ENCODE results near the gene ZNF883. TPM values are rescaled to one million over a fixed set of nuclear protein-coding genes. Genes with fewer than 3 reads are reported as not detected.

The ZNF883 gene
- total and polyA plus RNA-seq, 9 of the 15 experiments (the other 6 are each of a cell fraction or from before 2014, with no cell fraction given): 1.00 to 5.7 (median 3.7) TPM

- TF ChIP-seq FOSL1 (tag; conservative IDR thresholded peaks at IDR 0.05): no peak
- TF ChIP-seq RBM15 (IDR thresholded peaks at IDR 0.05; ENCODE audit: insufficient read depth, low read length): no peak
- no peak for TF ChIP-seq CHD2 (IDR thresholded peaks at IDR 0.05; ENCODE audit: low read depth, low read length)
- TF ChIP-seq CREB1 (IDR thresholded peaks at IDR 0.05): no peak
- TF ChIP-seq CREB1 (CRISPR knock-in tag; IDR thresholded peaks at IDR 0.05): no peak
- no peak for TF ChIP-seq ZBTB40 (IDR thresholded peaks at IDR 0.05)
- TF ChIP-seq ZBTB40 (CRISPR knock-in tag; IDR thresholded peaks at IDR 0.05): no peak
- TF ChIP-seq POLR2AphosphoS2 (IDR thresholded peaks at IDR 0.05; ENCODE audit: low read length): no peak
- TF ChIP-seq FOXJ3 (CRISPR knock-in tag; IDR thresholded peaks at IDR 0.05): no peak
- no peak for TF ChIP-seq TRIM24 (IDR thresholded peaks at IDR 0.05)
- no peak for TF ChIP-seq ZMIZ1 (IDR thresholded peaks at IDR 0.05; ENCODE audit: low read depth in 2 of 2, low read length in 2 of 2)
- no peak for TF ChIP-seq NFYB (IDR thresholded peaks at IDR 0.05; ENCODE audit: extremely low read depth, insufficient read length)
- TF ChIP-seq TRIM28 (IDR thresholded peaks at IDR 0.05): no peak
- no peak for TF ChIP-seq ZBTB8A (IDR thresholded peaks at IDR 0.05; ENCODE audit: partially characterized antibody)
Observed at GRCh38 chr9:112912636-112913035, 99.4 kb downstream of the ZNF883 start (continued).

All from K562 (cell line).